Astrocyte of the cerebellum (primary cell): ENCODE results near the gene PGBD5.

ENCODE experiments used
- DNase-seq: peaks from one replicate; pipeline ENCODE4 v3.0.0-alpha.2; 2011; ENCODE audit warnings: low read depth
- H3K4me3 ChIP-seq: 2 replicates; pipeline ENCODE4 v1.5.1; 2011; ENCODE audit warnings: mild to moderate bottlenecking, low read depth, low read length, moderate library complexity
- in situ Hi-C: cut with HindIII; loops from 2 replicates; pipeline ENCODE4 v1.10.0; 2017; ENCODE audit warnings: low sequenced_read_pairs
- TF ChIP-seq, protein P1 (sequence below): IDR thresholded peaks from 2 replicates; pipeline ENCODE4 v1.5.1; 2012; ENCODE audit warnings: low read length, low read depth, moderate library complexity, mild to moderate bottlenecking; ENCODE audit errors: missing control alignments

PGBD5 gene

DNA sequence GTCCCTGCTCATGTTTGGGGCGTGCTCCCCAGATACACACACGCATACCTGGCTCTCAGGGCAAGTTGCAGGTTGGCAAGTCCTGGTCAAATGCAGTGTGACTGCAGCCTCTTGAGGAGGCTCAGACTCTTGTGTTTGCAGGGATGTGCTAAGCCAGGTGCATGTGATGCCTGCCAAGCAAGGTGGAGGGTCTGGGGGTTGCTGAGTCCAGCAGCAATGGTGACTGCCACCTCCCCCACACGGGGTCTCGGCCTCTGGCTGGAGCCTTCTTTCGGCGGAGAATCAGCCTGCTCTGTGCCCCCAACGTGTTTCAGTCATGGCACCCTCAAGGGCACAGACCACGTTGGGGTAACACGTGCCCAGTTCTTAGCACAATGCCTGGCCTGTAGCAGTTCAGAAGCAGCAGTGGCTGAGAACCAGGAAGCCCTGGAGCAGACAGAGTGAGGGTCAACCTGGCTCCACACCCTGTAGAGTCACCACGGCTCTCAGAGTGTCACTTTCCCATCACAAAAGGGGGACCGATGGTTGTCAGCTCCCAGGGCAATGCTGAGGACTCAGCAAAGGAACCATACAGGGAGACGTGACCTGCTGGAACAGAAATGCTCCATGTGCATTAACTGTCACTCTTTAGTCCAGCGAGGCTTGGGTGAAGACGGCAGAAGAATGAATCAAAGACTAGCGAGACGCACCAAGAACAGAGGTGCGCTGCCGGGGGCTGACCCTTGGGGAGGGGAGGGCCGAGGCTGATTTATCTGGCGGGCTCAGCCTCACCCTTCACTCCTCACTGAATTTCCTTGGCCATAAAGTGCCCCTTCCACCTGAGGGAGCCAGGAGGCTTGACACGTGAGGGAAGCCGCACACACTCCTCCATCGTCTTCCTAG is 109.0 kb downstream of the PGBD5 start:
- in situ Hi-C loops = no loop called here
- DNase-seq = no peak
- H3K4me3 ChIP-seq = no peak overlapping the region
- TF ChIP-seq, protein P1, sequence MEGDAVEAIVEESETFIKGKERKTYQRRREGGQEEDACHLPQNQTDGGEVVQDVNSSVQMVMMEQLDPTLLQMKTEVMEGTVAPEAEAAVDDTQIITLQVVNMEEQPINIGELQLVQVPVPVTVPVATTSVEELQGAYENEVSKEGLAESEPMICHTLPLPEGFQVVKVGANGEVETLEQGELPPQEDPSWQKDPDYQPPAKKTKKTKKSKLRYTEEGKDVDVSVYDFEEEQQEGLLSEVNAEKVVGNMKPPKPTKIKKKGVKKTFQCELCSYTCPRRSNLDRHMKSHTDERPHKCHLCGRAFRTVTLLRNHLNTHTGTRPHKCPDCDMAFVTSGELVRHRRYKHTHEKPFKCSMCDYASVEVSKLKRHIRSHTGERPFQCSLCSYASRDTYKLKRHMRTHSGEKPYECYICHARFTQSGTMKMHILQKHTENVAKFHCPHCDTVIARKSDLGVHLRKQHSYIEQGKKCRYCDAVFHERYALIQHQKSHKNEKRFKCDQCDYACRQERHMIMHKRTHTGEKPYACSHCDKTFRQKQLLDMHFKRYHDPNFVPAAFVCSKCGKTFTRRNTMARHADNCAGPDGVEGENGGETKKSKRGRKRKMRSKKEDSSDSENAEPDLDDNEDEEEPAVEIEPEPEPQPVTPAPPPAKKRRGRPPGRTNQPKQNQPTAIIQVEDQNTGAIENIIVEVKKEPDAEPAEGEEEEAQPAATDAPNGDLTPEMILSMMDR = no peak

DNA sequence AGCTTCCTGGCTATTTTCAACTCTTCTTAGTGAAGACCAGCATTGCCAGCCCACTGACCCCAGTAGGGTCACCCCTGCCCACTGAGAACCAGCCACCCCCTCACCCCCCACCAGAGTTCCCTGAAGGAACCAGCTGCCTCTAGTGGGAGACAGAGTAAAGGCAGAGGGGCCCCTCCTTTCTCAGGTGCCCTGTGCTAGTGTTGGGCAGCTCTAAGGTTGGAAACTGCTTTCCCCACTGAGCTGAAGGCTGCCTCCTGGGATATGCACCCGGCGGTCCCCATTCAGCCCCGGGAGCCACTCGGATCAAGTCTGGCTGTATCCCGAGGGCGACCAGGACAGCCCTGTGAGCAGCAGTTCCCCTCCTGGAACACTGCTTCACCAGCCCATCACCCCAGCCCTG is 111.0 kb downstream of the PGBD5 start:
- TF ChIP-seq, protein P1 = no peak
- DNase-seq = no peak
- in situ Hi-C loops = no loop called here
- no peak overlapping the region for H3K4me3 ChIP-seq

DNA sequence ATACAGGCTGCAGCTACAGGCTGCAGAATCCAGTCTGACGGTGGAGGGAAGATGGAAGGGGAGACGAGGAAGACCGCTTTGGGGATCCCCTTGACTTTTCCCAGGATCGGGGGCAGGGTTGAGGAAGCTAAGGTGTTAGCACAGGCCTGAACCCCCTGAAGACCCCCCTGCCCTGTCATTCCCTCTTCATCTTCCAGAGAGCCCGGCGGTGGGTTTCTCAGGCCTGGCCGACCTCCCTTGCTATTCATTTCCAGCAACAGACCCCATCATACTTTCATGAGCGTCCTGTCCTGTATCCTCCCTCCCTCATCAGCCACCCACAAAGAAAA is 112.0 kb downstream of the PGBD5 start:
- TF ChIP-seq, protein P1 = no peak
- in situ Hi-C loops = no loop called here
- no peak for DNase-seq

DNA sequence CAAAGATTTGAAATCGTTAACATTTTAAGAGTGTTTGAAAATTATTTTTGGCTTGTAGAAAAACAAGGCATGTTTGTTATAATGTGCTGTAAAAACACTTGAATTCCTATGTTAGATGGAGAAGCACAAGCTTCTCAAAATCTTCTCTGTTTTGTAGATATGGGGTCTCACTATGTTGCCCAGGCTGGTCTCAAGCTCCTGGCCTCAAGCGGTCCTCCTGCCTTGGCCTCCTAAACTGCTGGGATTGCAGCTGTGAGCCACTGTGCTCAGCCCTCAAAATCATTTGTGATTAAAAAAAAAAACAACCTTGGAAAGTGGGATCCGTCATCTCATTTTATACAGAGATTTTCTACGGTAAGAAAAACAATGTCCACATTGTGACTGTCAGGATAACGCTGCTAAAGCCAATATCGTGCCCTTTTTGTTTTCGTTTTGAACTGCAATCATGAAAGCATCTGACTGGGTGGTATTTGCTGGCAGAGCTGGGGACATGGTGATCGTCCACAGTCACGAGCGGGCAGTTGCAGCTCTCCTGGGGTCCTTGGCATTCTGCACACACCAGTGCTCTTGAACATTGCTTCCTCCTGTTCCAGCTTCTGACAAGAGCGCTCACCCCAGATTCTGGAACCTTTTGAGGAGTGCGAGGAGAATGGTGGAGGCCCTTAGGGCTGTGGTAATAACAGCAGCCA is 112.5 kb downstream of the PGBD5 start:
- in situ Hi-C loops = no loop called here
- no peak for DNase-seq

More for the DNA sequence above, 112.0 kb downstream of the PGBD5 start:
- H3K4me3 ChIP-seq = no peak overlapping the region

DNA sequence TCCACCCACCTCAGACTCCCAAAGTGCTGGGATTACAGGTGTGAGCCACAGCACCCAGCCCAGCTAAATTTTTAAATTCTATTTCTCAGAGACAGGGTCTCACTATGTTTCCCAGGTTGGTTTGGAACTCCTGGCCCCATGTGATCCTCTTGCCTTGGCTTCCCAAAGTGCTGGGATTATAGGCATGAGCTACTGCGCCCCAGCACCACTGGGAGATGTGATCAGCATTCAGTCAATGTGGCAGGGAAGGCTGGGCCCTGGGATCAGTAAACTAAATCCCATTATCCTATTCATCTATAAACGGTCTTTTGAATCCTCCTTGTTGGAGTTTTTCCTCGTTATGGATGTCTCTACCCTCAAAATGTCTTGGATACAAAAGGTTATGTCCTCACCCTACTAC is 113.5 kb downstream of the PGBD5 start:
- DNase-seq = no peak
- TF ChIP-seq, protein P1 = no peak
- H3K4me3 ChIP-seq = no peak overlapping the region
- in situ Hi-C loops = no loop called here

More for the DNA sequence above, 112.5 kb downstream of the PGBD5 start:
- no peak overlapping the region for H3K4me3 ChIP-seq
- TF ChIP-seq, protein P1 = no peak

DNA sequence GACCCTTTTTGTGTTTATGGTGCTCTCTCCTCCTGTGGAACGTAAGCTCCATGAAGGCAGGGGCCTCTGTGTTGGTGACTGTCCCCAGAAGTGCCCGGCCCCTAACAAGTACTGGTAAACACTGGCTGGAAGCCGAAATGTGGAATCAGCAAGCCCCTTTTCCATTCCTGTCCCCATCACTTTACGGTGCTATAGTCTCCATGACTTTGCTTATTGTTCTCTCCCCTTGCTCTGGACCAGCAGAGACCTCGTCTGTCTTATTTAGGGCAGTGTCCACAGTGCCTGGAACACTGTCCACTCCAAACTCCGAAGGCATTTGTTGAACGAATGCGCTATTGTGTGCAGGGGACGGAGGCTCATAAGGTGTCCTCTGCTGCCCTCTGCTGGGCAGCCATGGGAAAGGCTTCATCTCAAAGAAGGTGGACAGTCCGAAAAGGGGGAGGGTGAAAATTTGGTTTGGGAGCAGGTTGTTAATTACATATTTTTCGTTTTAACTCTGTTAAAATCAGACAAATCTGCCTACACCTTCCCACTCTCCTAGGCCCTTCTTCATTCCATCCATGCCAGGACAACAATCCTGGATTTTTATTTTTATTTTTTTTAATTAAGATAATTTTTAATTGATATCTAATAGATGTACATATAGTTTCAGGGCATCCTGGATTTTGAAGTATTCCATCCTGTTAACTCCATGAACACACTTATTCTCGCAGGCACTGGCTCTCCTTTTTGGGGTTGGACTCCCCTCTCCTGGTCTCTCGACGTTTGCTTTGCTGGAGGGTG is 115.6 kb downstream of the PGBD5 start:
- H3K4me3 ChIP-seq = no peak overlapping the region
- DNase-seq = peak; percentile 53
- TF ChIP-seq, protein P1 = peak; percentile 88
- in situ Hi-C loops = no loop called here
